AG04449 (cell line): Measurements from ENCODE around the gene BRPF3.

Experiments used
- CTCF ChIA-PET: fragments of 350-600 bp; formaldehyde crosslinking; extraction: SDS; loops from one replicate; lab custom pipeline; 2021; ENCODE audit warnings: antibody characterized with exemption; lab: Yijun Ruan, JAX
- POLR2A ChIA-PET: fragments of 400-600, 350-600 bp; formaldehyde crosslinking; extraction: SDS; loops from one replicate; lab custom pipeline; 2020; ENCODE audit warnings: antibody characterized with exemption, inconsistent platforms; lab: Yijun Ruan, JAX
- DNase-seq: peaks from one replicate; pipeline ENCODE4 v3.0.0-alpha.2; 2010; ENCODE audit warnings: low read depth, low spot score
- H3K4me3 ChIP-seq: 2 replicates; pipeline ENCODE4 v1.5.1; 2011; ENCODE audit warnings: low read depth, mild to moderate bottlenecking, control low read depth, low read length
- CTCF ChIP-seq: IDR thresholded peaks from one replicate; pipeline ENCODE4 v1.5.1; 2011; ENCODE audit warnings: mild to moderate bottlenecking, moderate library complexity, low read length, control low read depth, inconsistent platforms; ENCODE audit not compliant: insufficient read depth; ENCODE audit errors: missing control alignments

The BRPF3 gene

GRCh38 chr6:36160147-36160760 lies 36.3 kb upstream of the BRPF3 start:
- no peak for DNase-seq
- CTCF ChIA-PET: interaction anchor here (0.6 kb wide), 1 partner anchor 257 kb away, joined by 3 read pairs; no protein-coding TSS in a partner anchor
- POLR2A ChIA-PET: no interaction called here
- TF ChIP-seq CTCF: no peak
- no peak overlapping the region for H3K4me3 ChIP-seq

- no peak overlapping the region for H3K4me3 ChIP-seq
- DNase-seq: no peak
- no peak for TF ChIP-seq CTCF
- CTCF ChIA-PET: no interaction called here
- POLR2A ChIA-PET: no interaction called here
Observed at GRCh38 chr6:36169023-36170007, 27.2 kb upstream of the BRPF3 start.

GRCh38 chr6:36170704-36171103 lies 25.8 kb upstream of the BRPF3 start:
- no peak for DNase-seq
- ChIA-PET POLR2A (no interaction called here), CTCF (interaction anchor here (1.2 kb wide), 1 partner anchor 47 kb away, joined by 4 read pairs; no protein-coding TSS in a partner anchor)
- no peak overlapping the region for H3K4me3 ChIP-seq
- no peak for TF ChIP-seq CTCF

- no peak for DNase-seq
- ChIA-PET CTCF (interaction anchor here (1.0 to 1.3 kb wide), 5 partner anchors 10 to 77 kb away, joined by 3 to 4 read pairs (median 3); no protein-coding TSS in a partner anchor), POLR2A (no interaction called here)
- H3K4me3 ChIP-seq: no peak overlapping the region
- TF ChIP-seq CTCF: no peak
Observed at GRCh38 chr6:36171573-36171972, 25.0 kb upstream of the BRPF3 start.

- DNase-seq: no peak
- CTCF ChIA-PET: no interaction called here
- no peak overlapping the region for H3K4me3 ChIP-seq
- POLR2A ChIA-PET: no interaction called here
- TF ChIP-seq CTCF: no peak
Observed at GRCh38 chr6:36177166-36177565, 19.4 kb upstream of the BRPF3 start.

GRCh38 chr6:36178544-36178943 lies 18.0 kb upstream of the BRPF3 start:
- H3K4me3 ChIP-seq: no peak overlapping the region
- no peak for TF ChIP-seq CTCF
- POLR2A ChIA-PET: no interaction called here
- CTCF ChIA-PET: no interaction called here
- no peak for DNase-seq
